ENCODE measurements around the gene ANKS1B.

DNA sequence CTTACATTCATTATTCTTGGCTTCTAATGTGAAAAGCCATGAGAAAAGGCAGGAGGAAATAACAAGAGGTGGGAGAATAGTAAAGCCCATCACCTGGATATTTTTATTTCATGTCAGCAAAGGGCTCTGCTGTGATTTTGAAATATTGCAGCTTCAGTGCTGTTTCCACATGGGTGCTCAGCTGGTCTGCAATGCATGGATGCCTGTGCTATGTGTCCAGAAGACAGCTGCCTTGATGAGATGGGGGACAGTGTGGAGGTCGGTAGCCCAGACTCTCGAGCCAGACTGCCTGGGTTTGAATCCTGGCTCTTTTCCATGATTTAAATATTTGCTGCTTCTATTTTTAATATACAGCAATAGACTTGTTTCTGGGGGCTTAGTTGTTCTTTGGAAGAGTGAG is 814.7 kb downstream of the ANKS1B start:
- TF ChIP-seq, protein P1, sequence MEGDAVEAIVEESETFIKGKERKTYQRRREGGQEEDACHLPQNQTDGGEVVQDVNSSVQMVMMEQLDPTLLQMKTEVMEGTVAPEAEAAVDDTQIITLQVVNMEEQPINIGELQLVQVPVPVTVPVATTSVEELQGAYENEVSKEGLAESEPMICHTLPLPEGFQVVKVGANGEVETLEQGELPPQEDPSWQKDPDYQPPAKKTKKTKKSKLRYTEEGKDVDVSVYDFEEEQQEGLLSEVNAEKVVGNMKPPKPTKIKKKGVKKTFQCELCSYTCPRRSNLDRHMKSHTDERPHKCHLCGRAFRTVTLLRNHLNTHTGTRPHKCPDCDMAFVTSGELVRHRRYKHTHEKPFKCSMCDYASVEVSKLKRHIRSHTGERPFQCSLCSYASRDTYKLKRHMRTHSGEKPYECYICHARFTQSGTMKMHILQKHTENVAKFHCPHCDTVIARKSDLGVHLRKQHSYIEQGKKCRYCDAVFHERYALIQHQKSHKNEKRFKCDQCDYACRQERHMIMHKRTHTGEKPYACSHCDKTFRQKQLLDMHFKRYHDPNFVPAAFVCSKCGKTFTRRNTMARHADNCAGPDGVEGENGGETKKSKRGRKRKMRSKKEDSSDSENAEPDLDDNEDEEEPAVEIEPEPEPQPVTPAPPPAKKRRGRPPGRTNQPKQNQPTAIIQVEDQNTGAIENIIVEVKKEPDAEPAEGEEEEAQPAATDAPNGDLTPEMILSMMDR (IDR thresholded peaks at IDR 0.05), result no peak
- TF ChIP-seq POLR2AphosphoS5 (IDR thresholded peaks at IDR 0.05) (no peak), EP300 (IDR thresholded peaks at IDR 0.05) (no peak), POLR2A (IDR thresholded peaks at IDR 0.05) (no peak)
